HG03460 (cell line): ENCODE measurements around the gene OTOG.

Source experiments
- ATAC-seq: cut with Tn5 transposase; IDR thresholded peaks from one replicate; pipeline ENCODE4 v1.9.1; 2021; ENCODE audit not compliant: unreplicated experiment

The OTOG gene

GRCh38 chr11:17692931-17693330 is 145.9 kb downstream of the OTOG start:
- ATAC-seq: no peak

GRCh38 chr11:17693531-17693930 is 146.5 kb downstream of the OTOG start:
- no peak for ATAC-seq

- ATAC-seq: no peak
These were observed 147.5 kb downstream of the OTOG start for GRCh38 chr11:17694494-17695110.

- no peak for ATAC-seq
These were observed 148.7 kb downstream of the OTOG start for GRCh38 chr11:17695454-17696441.

- ATAC-seq: no peak
These were observed 149.7 kb downstream of the OTOG start for GRCh38 chr11:17696741-17697140.
